IMR-90 (cell line): ENCODE data around the gene CRYBG2.

Experiments used
- CEBPB ChIP-seq: IDR thresholded peaks from 2 replicates; pipeline ENCODE4 v1.6.1; 2012; ENCODE audit warnings: low read depth, low read length, improper control_type of control experiment
- CHD1 ChIP-seq: IDR thresholded peaks from 2 replicates; pipeline ENCODE4 v1.6.1; 2012; ENCODE audit warnings: low read depth, low read length, improper control_type of control experiment
- CTCF ChIP-seq: conservative IDR thresholded peaks from 2 replicates; pipeline ENCODE4 v1.5.1; 2012; ENCODE audit warnings: mild to moderate bottlenecking, low read depth, low read length, improper control_type of control experiment
- ELK1 ChIP-seq: fragments of 150-350 bp; IDR thresholded peaks from 2 replicates; pipeline ENCODE4 v1.6.1; 2016; ENCODE audit warnings: low read depth, mild to moderate bottlenecking, low read length, moderate library complexity, borderline replicate concordance
- FOS ChIP-seq: fragments of 150-350 bp; IDR thresholded peaks from 2 replicates; pipeline ENCODE4 v1.6.1; 2016; ENCODE audit warnings: low read depth, low read length
- MAZ ChIP-seq: IDR thresholded peaks from 2 replicates; pipeline ENCODE4 v1.6.1; 2012; ENCODE audit warnings: low read depth, mild to moderate bottlenecking, low read length, improper control_type of control experiment, moderate library complexity, borderline replicate concordance
- MXI1 ChIP-seq: IDR thresholded peaks from 2 replicates; pipeline ENCODE4 v1.6.1; 2012; ENCODE audit warnings: low read depth, mild to moderate bottlenecking, low read length, moderate library complexity, borderline replicate concordance
- POLR2A ChIP-seq: IDR thresholded peaks from 2 replicates; pipeline ENCODE4 v1.6.1; 2012; ENCODE audit warnings: mild to moderate bottlenecking, low read depth, low read length
- RAD21 ChIP-seq: IDR thresholded peaks from 2 replicates; pipeline ENCODE4 v1.6.1; 2012; ENCODE audit warnings: low read length, improper control_type of control experiment
- RFX5 ChIP-seq: IDR thresholded peaks from 2 replicates; pipeline ENCODE4 v1.8.0; 2012; ENCODE audit warnings: low read depth, mild to moderate bottlenecking, low read length, moderate library complexity
- SMC3 ChIP-seq: fragments of 150-350 bp; IDR thresholded peaks from 2 replicates; pipeline ENCODE4 v1.6.1; 2016; ENCODE audit warnings: low read depth, mild to moderate bottlenecking, antibody characterized with exemption, low read length, moderate library complexity

- TF ChIP-seq RAD21, result no peak
- no peak for TF ChIP-seq CTCF
- TF ChIP-seq SMC3, result no peak
- TF ChIP-seq ELK1, result no peak
- TF ChIP-seq CEBPB, result no peak
- TF ChIP-seq CHD1, result no peak
- no peak for TF ChIP-seq POLR2A
- no peak for TF ChIP-seq MXI1
- no peak for TF ChIP-seq MAZ
- no peak for TF ChIP-seq RFX5
- TF ChIP-seq FOS, result no peak
These were observed 39.4 kb downstream of the CRYBG2 start for GRCh38 chr1:26314501-26314900.
